Stimulated activated CD8-positive, alpha-beta memory T cell treated with anti-CD3 and anti-CD28 coated beads, Interleukin-12 subunit alpha, Interleukin-12 subunit beta, amount 100 ng/mL, for 24 hours (primary cell): ENCODE measurements around the gene MESP1.

Experiments used
- DNase-seq: peaks from one replicate; pipeline ENCODE4 v3.0.0-alpha.2; 2020; ENCODE audit errors: extremely low read depth

The MESP1 gene

GRCh38 chr15:89758981-89759380 is 7.9 kb upstream of the MESP1 start:
- no peak for DNase-seq

- no peak for DNase-seq
These were observed 7.2 kb upstream of the MESP1 start for GRCh38 chr15:89758283-89758682.

GRCh38 chr15:89756897-89757296 is 5.8 kb upstream of the MESP1 start:
- no peak for DNase-seq

GRCh38 chr15:89755701-89756100 is 4.7 kb upstream of the MESP1 start:
- no peak for DNase-seq

GRCh38 chr15:89754361-89755154 is 3.5 kb upstream of the MESP1 start:
- no peak for DNase-seq

GRCh38 chr15:89753855-89754254 is 2.8 kb upstream of the MESP1 start:
- no peak for DNase-seq

GRCh38 chr15:89751748-89752147 is 699 bp upstream of the MESP1 start:
- no peak for DNase-seq

GRCh38 chr15:89749951-89750559 is 994 bp downstream of the MESP1 start:
- no peak for DNase-seq

GRCh38 chr15:89749526-89749925 is 1.5 kb downstream of the MESP1 start:
- DNase-seq = no peak

GRCh38 chr15:89749054-89749453 is 2.0 kb downstream of the MESP1 start:
- no peak for DNase-seq

GRCh38 chr15:89747708-89748682 is 3.1 kb downstream of the MESP1 start:
- no peak for DNase-seq

- DNase-seq = no peak
These were observed 4.7 kb downstream of the MESP1 start for GRCh38 chr15:89746386-89746780.

- DNase-seq = no peak
These were observed 5.3 kb downstream of the MESP1 start for GRCh38 chr15:89745768-89746167.

GRCh38 chr15:89745131-89745530 is 5.9 kb downstream of the MESP1 start:
- no peak for DNase-seq

GRCh38 chr15:89743594-89743993 is 7.5 kb downstream of the MESP1 start:
- no peak for DNase-seq

- no peak for DNase-seq
These were observed 8.0 kb downstream of the MESP1 start for GRCh38 chr15:89743011-89743410.

GRCh38 chr15:89740137-89740536 is 10.9 kb downstream of the MESP1 start:
- DNase-seq = no peak

GRCh38 chr15:89735773-89736172 is 15.3 kb downstream of the MESP1 start:
- DNase-seq = no peak

- no peak for DNase-seq
These were observed 18.4 kb downstream of the MESP1 start for GRCh38 chr15:89732451-89733172.

GRCh38 chr15:89731275-89731674 is 19.8 kb downstream of the MESP1 start:
- no peak for DNase-seq

GRCh38 chr15:89728254-89728653 is 22.8 kb downstream of the MESP1 start:
- no peak for DNase-seq

- DNase-seq = no peak
These were observed 26.0 kb downstream of the MESP1 start for GRCh38 chr15:89725064-89725463.
